HFFc6 (cell line): Measurements from ENCODE around the gene VGF. TPM values are rescaled to one million over a fixed set of nuclear protein-coding genes. Genes with fewer than 3 reads are reported as not detected.
A peak's percentile ranks its signal among the peaks of the same experiment; 100 is the strongest.

ENCODE experiments used
- DNase-seq: peaks from one replicate; pipeline ENCODE4 v3.0.0-alpha.2; 2018
- H3K27ac Mint-ChIP-seq: 2 replicates; pipeline ENCODE4 v1.8.0; 2020; ENCODE audit warnings: mild to moderate bottlenecking, mixed read lengths
- H3K27me3 Mint-ChIP-seq: 2 replicates; pipeline ENCODE4 v1.8.0; 2021; ENCODE audit warnings: mild to moderate bottlenecking, moderate library complexity, mixed read lengths; ENCODE audit not compliant: insufficient read depth
- H3K36me3 Mint-ChIP-seq: 2 replicates; pipeline ENCODE4 v1.8.0; 2021; ENCODE audit warnings: low read depth, mixed read lengths
- H3K4me1 Mint-ChIP-seq: 2 replicates; pipeline ENCODE4 v1.8.0; 2020; ENCODE audit warnings: low read depth, mixed read lengths
- H3K4me3 Mint-ChIP-seq: 2 replicates; pipeline ENCODE4 v1.8.0; 2020; ENCODE audit warnings: mild to moderate bottlenecking, moderate library complexity, mixed read lengths
- H3K9me3 Mint-ChIP-seq: 2 replicates; pipeline ENCODE4 v1.8.0; 2020; ENCODE audit warnings: mild to moderate bottlenecking, mixed read lengths
- total RNA-seq, 6 experiments: library from RNA; stranded (reverse); fragmentation: NEBNext Ultra II Directional; extraction: Animal tissue kit (Norgen Biotek cat#: 25700); gene quantifications; 2 replicates in 1 of 6; 3 replicates in 5 of 6; pipeline ENCODE4 v1.2.3, GENCODE V29; 2021
- TF ChIP-seq, protein P1 (sequence below): fragments of 200-600 bp; sonication (generic); IDR thresholded peaks from 2 replicates; pipeline ENCODE4 v1.5.0; 2021; ENCODE audit warnings: antibody characterized with exemption, mild to moderate bottlenecking

Gene VGF
- total RNA-seq, 6 experiments from 2014 or later: 0.19 to 0.78 (median 0.35) TPM

DNA sequence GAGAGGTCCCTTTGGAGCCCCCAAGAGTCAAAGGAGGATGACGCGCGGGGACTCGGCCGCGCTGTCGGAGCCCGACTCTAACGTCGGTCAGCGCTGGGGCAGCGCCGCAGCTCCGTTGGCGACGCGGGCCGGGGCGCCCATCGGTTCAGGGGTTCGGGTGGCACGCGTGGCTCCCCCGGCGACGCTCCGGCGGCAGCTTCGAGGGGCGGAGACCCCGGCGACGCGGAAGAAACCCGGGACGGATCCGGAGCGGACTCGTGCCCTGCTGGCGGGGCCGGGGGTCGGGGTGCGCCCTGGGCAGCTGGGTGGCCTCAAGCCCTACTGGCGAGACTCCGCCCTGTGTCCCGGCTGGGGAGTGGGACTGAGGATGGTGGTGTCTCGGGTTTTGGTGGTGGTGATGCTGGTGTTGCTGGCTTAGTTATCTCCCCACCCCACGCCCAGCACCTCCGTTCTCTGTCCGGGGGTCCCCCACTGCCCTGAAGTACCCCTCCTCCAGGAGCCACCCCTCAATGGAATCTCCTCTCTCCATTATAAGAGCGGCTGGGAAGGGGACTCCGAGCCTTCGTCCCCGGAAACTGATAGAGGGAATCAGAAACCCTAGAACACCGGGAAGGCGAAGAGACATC, 14.9 kb upstream of the VGF start, which contains the start of gene NAT16:
Gene NAT16 (minus strand): TSS at position 164 of the 626 bp plus-strand sequence. CDS start 5,486 bp downstream, outside the sequence.
- H3K27ac Mint-ChIP-seq: no peak within 1 kb of the TSS
- H3K27me3 Mint-ChIP-seq: peaks cover 49% of the 10 kb centered on the region
- TF ChIP-seq, protein P1, sequence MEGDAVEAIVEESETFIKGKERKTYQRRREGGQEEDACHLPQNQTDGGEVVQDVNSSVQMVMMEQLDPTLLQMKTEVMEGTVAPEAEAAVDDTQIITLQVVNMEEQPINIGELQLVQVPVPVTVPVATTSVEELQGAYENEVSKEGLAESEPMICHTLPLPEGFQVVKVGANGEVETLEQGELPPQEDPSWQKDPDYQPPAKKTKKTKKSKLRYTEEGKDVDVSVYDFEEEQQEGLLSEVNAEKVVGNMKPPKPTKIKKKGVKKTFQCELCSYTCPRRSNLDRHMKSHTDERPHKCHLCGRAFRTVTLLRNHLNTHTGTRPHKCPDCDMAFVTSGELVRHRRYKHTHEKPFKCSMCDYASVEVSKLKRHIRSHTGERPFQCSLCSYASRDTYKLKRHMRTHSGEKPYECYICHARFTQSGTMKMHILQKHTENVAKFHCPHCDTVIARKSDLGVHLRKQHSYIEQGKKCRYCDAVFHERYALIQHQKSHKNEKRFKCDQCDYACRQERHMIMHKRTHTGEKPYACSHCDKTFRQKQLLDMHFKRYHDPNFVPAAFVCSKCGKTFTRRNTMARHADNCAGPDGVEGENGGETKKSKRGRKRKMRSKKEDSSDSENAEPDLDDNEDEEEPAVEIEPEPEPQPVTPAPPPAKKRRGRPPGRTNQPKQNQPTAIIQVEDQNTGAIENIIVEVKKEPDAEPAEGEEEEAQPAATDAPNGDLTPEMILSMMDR: no peak
- peak within 1 kb of the TSS; percentile 60 for H3K4me3 Mint-ChIP-seq
- peaks cover 6% of the 10 kb centered on the region; the same call in 1 of the 2 replicates for H3K9me3 Mint-ChIP-seq
- H3K36me3 Mint-ChIP-seq: no peaks in the 10 kb centered on the region
- DNase-seq: no peak
- peaks cover 22% of the 10 kb centered on the region for H3K4me1 Mint-ChIP-seq

DNA sequence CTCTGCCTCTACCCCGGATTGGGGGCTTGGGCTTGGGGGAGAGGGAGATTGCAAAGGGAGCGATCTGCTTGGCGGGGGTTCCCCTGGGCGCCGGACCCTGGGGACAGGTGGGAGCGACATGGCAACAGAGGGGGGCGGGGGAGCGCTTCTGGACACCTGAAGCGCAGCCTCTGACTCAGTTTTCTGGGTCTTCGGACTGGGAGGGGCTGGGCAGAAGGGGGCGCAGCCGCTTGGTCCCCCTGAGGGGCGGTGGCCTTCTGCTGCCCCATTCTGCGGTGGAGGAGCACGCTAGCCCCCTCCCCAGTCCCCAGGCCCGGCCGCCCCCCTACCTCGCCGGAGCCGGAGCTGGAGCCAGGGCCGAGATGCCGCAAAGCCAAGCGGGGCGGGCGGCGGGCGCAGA, 14.3 kb upstream of the VGF start:
- H3K27ac Mint-ChIP-seq: no peak overlapping the region
- DNase-seq: no peak
- no peaks in the 10 kb centered on the region for H3K36me3 Mint-ChIP-seq
- H3K27me3 Mint-ChIP-seq: peaks cover 53% of the 10 kb centered on the region
- H3K4me3 Mint-ChIP-seq: no peak overlapping the region
- H3K4me1 Mint-ChIP-seq: peaks cover 17% of the 10 kb centered on the region
- TF ChIP-seq, protein P1: no peak
- peaks cover 6% of the 10 kb centered on the region; the same call in 1 of the 2 replicates for H3K9me3 Mint-ChIP-seq

DNA sequence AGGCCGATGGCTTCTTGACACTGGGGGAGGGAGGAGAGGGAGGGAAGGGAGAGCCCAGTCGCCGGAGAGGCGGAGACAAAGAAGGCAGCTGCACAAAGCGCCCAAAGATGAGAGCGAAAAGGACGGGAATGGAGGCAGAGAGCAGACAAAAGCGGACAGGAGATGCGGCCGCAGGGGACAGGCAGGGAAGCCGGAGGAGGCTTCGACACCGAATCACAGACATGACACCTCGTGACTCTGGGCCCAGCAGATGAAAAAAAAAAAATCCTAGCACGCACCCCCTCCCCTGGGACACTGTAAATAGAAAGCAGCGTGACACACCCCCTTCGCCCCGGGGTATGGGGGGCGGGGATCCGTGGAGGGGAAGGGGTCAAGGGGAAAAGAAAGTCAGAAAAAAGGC, 13.7 kb upstream of the VGF start:
- no peak for DNase-seq
- H3K27me3 Mint-ChIP-seq: peaks cover 54% of the 10 kb centered on the region
- peaks cover 6% of the 10 kb centered on the region; the same call in 1 of the 2 replicates for H3K9me3 Mint-ChIP-seq
- no peak overlapping the region for H3K27ac Mint-ChIP-seq
- H3K36me3 Mint-ChIP-seq: no peaks in the 10 kb centered on the region
- H3K4me3 Mint-ChIP-seq: peak overlapping the region; percentile 60
- peaks cover 15% of the 10 kb centered on the region for H3K4me1 Mint-ChIP-seq
- TF ChIP-seq, protein P1: no peak

- peaks cover 64% of the 10 kb centered on the region for H3K27me3 Mint-ChIP-seq
- TF ChIP-seq, protein P1: no peak
- H3K36me3 Mint-ChIP-seq: no peaks in the 10 kb centered on the region
- peaks cover 6% of the 10 kb centered on the region; the same call in 1 of the 2 replicates for H3K9me3 Mint-ChIP-seq
- DNase-seq: no peak
- no peak overlapping the region for H3K27ac Mint-ChIP-seq
- peaks cover 27% of the 10 kb centered on the region for H3K4me1 Mint-ChIP-seq
- no peak overlapping the region for H3K4me3 Mint-ChIP-seq
Measured at GRCh38 chr7:101177644-101178043, 12.3 kb upstream of the VGF start.

DNA sequence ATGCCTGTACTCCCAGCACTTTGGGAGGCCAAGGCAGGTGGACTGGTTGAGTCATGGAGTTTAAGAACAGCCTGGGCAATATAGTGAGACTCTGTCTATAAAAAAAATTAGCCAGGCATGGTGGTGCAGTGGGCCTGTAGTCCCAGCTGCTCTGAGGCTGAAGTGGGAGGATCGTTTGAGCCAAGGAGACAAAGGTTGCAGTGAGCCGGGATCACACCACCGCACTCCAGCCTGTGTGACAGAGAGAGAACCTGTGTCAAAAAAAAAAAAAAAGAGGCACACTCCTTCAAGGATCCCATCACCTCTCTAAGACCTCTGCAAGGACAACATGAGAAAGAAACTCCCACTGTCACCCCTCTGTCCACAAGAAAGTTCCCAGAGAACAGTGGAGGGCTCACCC, 10.3 kb upstream of the VGF start:
- H3K27ac Mint-ChIP-seq: no peak overlapping the region
- TF ChIP-seq, protein P1: no peak
- peaks cover 35% of the 10 kb centered on the region for H3K4me1 Mint-ChIP-seq
- DNase-seq: no peak
- H3K9me3 Mint-ChIP-seq: no peaks in the 10 kb centered on the region
- peaks cover 70% of the 10 kb centered on the region for H3K27me3 Mint-ChIP-seq
- H3K36me3 Mint-ChIP-seq: no peaks in the 10 kb centered on the region
- H3K4me3 Mint-ChIP-seq: no peak overlapping the region
